ENCODE measurements around the gene NELL1.

DNA sequence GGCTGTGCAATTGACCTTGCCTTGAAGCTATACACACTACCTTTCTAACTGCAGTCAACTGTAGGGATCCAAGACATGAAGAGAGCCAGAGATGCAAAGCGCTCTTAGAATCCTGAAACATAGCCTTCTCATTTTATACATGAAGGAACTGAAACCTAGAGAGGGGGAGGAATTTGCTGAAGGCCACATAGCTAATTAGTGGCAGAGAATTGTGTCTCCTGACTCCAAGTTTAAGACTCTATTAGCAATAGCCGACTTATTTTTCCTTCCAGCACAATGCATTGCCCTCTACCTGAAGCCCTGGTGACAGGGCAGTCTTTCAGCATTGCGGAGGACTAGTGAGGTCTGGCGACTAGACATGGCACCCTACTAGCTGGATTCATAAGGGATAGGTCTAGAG, 796.5 kb downstream of the NELL1 start:
- TF ChIP-seq TAF1 (IDR thresholded peaks at IDR 0.05; ENCODE audit: borderline replicate concordance, insufficient read depth, low read length) (no peak), POLR2AphosphoS5 (IDR thresholded peaks at IDR 0.05; ENCODE audit: low read depth, low read length) (no peak)
- TF ChIP-seq, protein P1, sequence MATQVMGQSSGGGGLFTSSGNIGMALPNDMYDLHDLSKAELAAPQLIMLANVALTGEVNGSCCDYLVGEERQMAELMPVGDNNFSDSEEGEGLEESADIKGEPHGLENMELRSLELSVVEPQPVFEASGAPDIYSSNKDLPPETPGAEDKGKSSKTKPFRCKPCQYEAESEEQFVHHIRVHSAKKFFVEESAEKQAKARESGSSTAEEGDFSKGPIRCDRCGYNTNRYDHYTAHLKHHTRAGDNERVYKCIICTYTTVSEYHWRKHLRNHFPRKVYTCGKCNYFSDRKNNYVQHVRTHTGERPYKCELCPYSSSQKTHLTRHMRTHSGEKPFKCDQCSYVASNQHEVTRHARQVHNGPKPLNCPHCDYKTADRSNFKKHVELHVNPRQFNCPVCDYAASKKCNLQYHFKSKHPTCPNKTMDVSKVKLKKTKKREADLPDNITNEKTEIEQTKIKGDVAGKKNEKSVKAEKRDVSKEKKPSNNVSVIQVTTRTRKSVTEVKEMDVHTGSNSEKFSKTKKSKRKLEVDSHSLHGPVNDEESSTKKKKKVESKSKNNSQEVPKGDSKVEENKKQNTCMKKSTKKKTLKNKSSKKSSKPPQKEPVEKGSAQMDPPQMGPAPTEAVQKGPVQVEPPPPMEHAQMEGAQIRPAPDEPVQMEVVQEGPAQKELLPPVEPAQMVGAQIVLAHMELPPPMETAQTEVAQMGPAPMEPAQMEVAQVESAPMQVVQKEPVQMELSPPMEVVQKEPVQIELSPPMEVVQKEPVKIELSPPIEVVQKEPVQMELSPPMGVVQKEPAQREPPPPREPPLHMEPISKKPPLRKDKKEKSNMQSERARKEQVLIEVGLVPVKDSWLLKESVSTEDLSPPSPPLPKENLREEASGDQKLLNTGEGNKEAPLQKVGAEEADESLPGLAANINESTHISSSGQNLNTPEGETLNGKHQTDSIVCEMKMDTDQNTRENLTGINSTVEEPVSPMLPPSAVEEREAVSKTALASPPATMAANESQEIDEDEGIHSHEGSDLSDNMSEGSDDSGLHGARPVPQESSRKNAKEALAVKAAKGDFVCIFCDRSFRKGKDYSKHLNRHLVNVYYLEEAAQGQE (IDR thresholded peaks at IDR 0.05; ENCODE audit: insufficient read depth in 1 of 2, low read depth in 2 of 2, low read length in 2 of 2) = no peak
